ENCODE data around the gene PRDM16. TPM values are rescaled to one million over a fixed set of nuclear protein-coding genes. Genes with fewer than 3 reads are reported as not detected.

The PRDM16 gene
- total and polyA plus RNA-seq, 2 of the 8 experiments (the other 6 are each of a cell fraction or from before 2014, with no cell fraction given): 0.39 to 0.43 TPM

GRCh38 chr1:3026124-3026523, 42.9 kb upstream of the PRDM16 start:
- H2BK20ac ChIP-seq (ENCODE audit: low read length): no peak overlapping the region
- H4K8ac ChIP-seq (ENCODE audit: extremely low read depth, insufficient read depth, low read length): no peak overlapping the region
- H3K23ac ChIP-seq (ENCODE audit: insufficient read length): no peak overlapping the region
- no peak overlapping the region for H3K4ac ChIP-seq (replicated peaks; ENCODE audit: insufficient read length, low read depth, low read length)
- no peak overlapping the region for H2BK120ac ChIP-seq (replicated peaks; ENCODE audit: low read depth, low read length)
- H3K79me2 ChIP-seq (ENCODE audit: control insufficient read depth in 1 of 2, insufficient read depth in 2 of 2, low read length in 2 of 2): no peaks in the 10 kb centered on the region
- H3K36me3 ChIP-seq (ENCODE audit: control insufficient read depth in 2 of 4, insufficient read depth in 4 of 4, low read length in 3 of 4): no peaks in the 10 kb centered on the region; a peak in 1 of 8 replicates
- ChIA-PET CTCF (ENCODE audit: partially characterized antibody) (no interaction called here), POLR2A (ENCODE audit: partially characterized antibody) (no interaction called here)
- no peak overlapping the region for H2BK15ac ChIP-seq (ENCODE audit: low read length)
- H4K91ac ChIP-seq (replicated peaks; ENCODE audit: insufficient read length, low read length): no peak overlapping the region
- H3K56ac ChIP-seq (replicated peaks; ENCODE audit: insufficient read length, low read depth, low read length): peak overlapping the region; percentile 95
- no peak overlapping the region for H2BK5ac ChIP-seq (ENCODE audit: low read depth, low read length)
- H3K23me2 ChIP-seq (ENCODE audit: low read depth, low read length): peaks cover 7% of the 10 kb centered on the region; the same call in 1 of the 2 replicates
- DNase-seq (ENCODE audit: low read depth in 1 of 2, low spot score in 2 of 2) (no peak), FAIRE-seq (no peak)
- no peak overlapping the region for H3K4me2 ChIP-seq (ENCODE audit: insufficient read depth in 1 of 2, low read depth in 2 of 2, low read length in 2 of 2)
- no peak overlapping the region for H3K9ac ChIP-seq (replicated peaks in 1 of 4; ENCODE audit: extremely low read depth in 1 of 4, low read depth in 3 of 4, low read length in 3 of 4)
- no peak for TF ChIP-seq TEAD4 (IDR thresholded peaks at IDR 0.05; ENCODE audit: low read depth, low read length)
- TF ChIP-seq JUND (IDR thresholded peaks at IDR 0.05; ENCODE audit: low read length): no peak
- no peak for TF ChIP-seq CEBPB (IDR thresholded peaks at IDR 0.05; ENCODE audit: low read depth, low read length)
- TF ChIP-seq, protein P1, sequence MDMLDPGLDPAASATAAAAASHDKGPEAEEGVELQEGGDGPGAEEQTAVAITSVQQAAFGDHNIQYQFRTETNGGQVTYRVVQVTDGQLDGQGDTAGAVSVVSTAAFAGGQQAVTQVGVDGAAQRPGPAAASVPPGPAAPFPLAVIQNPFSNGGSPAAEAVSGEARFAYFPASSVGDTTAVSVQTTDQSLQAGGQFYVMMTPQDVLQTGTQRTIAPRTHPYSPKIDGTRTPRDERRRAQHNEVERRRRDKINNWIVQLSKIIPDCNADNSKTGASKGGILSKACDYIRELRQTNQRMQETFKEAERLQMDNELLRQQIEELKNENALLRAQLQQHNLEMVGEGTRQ (IDR thresholded peaks at IDR 0.05; ENCODE audit: low read length): no peak
- TF ChIP-seq SIX5 (IDR thresholded peaks at IDR 0.05; ENCODE audit: low read depth, low read length): no peak
- TF ChIP-seq YY1 (IDR thresholded peaks at IDR 0.05; ENCODE audit: low read depth, low read length): no peak
- no peak for TF ChIP-seq RNF2 (IDR thresholded peaks at IDR 0.05; ENCODE audit: borderline replicate concordance, low read depth, low read length, missing control alignments, poor library complexity, severe bottlenecking)
- TF ChIP-seq CREB1 (IDR thresholded peaks at IDR 0.05): no peak
- TF ChIP-seq SP4 (IDR thresholded peaks at IDR 0.05; ENCODE audit: low read length): no peak
- no peak for TF ChIP-seq HDAC6 (IDR thresholded peaks at IDR 0.05; ENCODE audit: low read depth, low read length)
- TF ChIP-seq CHD1 (IDR thresholded peaks at IDR 0.05; ENCODE audit: low read depth, low read length): no peak
- TF ChIP-seq ZNF274 (IDR thresholded peaks at IDR 0.05; ENCODE audit: borderline replicate concordance, extremely low read depth, low read length): no peak
- no peak for TF ChIP-seq EGR1 (IDR thresholded peaks at IDR 0.05; ENCODE audit: borderline replicate concordance, low read depth, low read length)
- no peak for TF ChIP-seq CTBP2 (IDR thresholded peaks at IDR 0.05; ENCODE audit: borderline replicate concordance, insufficient read depth, insufficient read length, low read length)
- no peak for TF ChIP-seq RXRA (IDR thresholded peaks at IDR 0.05; ENCODE audit: insufficient read depth, low read depth, low read length)
- H2BK12ac ChIP-seq (ENCODE audit: low read depth, low read length): no peak overlapping the region
- H3K4me3 ChIP-seq (ENCODE audit: extremely low read depth in 1 of 4, insufficient read depth in 2 of 4, low read depth in 3 of 4, low read length in 4 of 4): no peak overlapping the region
- no peaks in the 10 kb centered on the region for H3K27me3 ChIP-seq (replicated peaks in 1 of 4; ENCODE audit: control insufficient read depth in 3 of 4, extremely low read depth in 1 of 4, insufficient read depth in 3 of 4, low read length in 3 of 4)
- peaks cover 0 to 8% (median 0%) of the 10 kb centered on the region in 4 experiments; a peak in 1 of 7 replicates for H3K4me1 ChIP-seq (replicated peaks in 1 of 4; ENCODE audit: control insufficient read depth in 3 of 4, insufficient read depth in 4 of 4, low read length in 3 of 4)
- H3K14ac ChIP-seq (ENCODE audit: insufficient read length): no peak overlapping the region
- H2AFZ ChIP-seq (ENCODE audit: low read length): no peak overlapping the region
- WGBS, 2 experiments (ENCODE audit: extremely low coverage in 1 of 2, insufficient coverage in 1 of 2, insufficient read length in 1 of 2, insufficient replicate concordance in 2 of 2, low coverage in 1 of 2, low lambda C conversion rate in 2 of 2, missing lambda C conversion rate in 1 of 2): 83% methylated on average over 1 of the region's 1 CpG; no CpG with 5 or more reads in 1 of the 2 experiments
- H3K79me1 ChIP-seq (ENCODE audit: low read depth, low read length): no peaks in the 10 kb centered on the region
- no peak overlapping the region for H4K5ac ChIP-seq (ENCODE audit: insufficient read length, low read depth, low read length)
- no peak overlapping the region for H3K18ac ChIP-seq (ENCODE audit: extremely low read depth, low read length)
- no peak overlapping the region for H3K27ac ChIP-seq (ENCODE audit: low read depth, low read length)
- no peak overlapping the region; the same call in 1 of the 2 replicates for H2AK5ac ChIP-seq (ENCODE audit: low read depth, low read length)
- peaks cover 73 to 97% of the 10 kb centered on the region in 2 experiments for H3K9me3 ChIP-seq (ENCODE audit: insufficient read depth in 2 of 2, low read depth in 1 of 2, low read length in 1 of 2)
- H4K20me1 ChIP-seq (replicated peaks in 1 of 2; ENCODE audit: control insufficient read depth in 1 of 2, insufficient read depth in 2 of 2, low read length in 2 of 2): peaks cover 0 to 4% of the 10 kb centered on the region in 2 experiments

All from H1 (cell line).